ENCODE data around the gene SPACA7.

DNA sequence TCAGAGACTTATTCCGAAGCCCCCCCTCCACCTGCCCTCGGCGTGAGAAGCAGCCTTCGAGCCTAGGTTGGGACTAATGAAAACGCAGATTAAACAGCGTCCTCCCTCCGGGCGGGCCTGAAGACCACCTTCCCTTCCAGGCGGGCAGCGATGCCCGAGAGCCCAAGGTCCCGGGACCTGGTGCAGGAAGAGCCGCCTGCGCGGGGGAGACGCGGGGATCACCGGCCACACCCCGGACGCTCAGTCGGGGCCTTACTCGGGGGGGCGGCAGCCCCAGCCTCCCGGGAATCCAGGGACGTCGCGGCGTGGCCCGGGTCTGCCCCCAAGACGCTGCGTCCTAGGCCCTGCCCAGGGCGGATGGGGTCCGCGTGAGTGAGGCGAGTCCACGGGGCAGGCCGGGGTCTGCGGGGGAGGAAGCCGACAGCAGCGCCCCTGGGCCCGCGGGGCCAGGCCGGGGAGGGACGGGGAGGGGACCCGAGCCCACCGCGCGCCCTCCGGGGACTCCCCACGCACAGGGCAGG lies 33.3 kb upstream of the SPACA7 start:
- TF ChIP-seq CTCF (IDR thresholded peaks at IDR 0.05) (no peak), POLR2A (IDR thresholded peaks at IDR 0.05) (no peak)
